ENCODE results near the gene PFKM. TPM values are rescaled to one million over a fixed set of nuclear protein-coding genes. Genes with fewer than 3 reads are reported as not detected.

PFKM gene
- total RNA-seq, 4 donors from 2014 or later, result 55.6 to 71.3 (median 63.4) TPM

DNA sequence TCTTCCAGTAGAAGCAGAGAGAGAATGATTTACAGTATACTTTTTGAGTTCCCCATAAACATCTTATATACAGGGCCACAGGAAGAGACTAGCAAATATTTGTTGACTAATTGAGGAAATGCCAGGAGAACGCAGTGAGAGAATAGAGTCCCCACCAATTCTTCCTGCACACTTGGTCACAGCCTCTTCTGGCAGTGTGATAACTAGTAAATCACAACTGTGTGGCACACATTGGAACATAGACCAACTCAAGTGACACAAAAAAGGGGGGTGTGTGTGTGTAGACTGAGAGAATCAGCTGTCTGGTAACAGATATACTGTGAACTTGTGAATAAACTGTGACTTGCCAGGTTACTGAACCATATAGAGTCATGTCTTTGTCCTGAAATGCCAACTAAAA is 10.2 kb downstream of the PFKM start:
- Histone ChIP-seq H3K9me3 (no peaks in the 10 kb centered on the region), H3K4me3 (no peak overlapping the region), H3K27ac (replicated peaks in 1 of 4) (no peak overlapping the region), H3K4me1 (peaks cover 0 to 21% (median 10%) of the 10 kb centered on the region in 4 donors), H3K36me3 (peaks cover 27 to 95% (median 70%) of the 10 kb centered on the region in 4 donors), H3K27me3 (no peaks in the 10 kb centered on the region)
- DNase-seq (ENCODE audit: extremely low spot score), result no peak
- WGBS, result 78% methylated on average over 1 of the region's 1 CpG
- intact Hi-C loops (cut with DNase I), result no loop called here
- TF ChIP-seq, protein P1, sequence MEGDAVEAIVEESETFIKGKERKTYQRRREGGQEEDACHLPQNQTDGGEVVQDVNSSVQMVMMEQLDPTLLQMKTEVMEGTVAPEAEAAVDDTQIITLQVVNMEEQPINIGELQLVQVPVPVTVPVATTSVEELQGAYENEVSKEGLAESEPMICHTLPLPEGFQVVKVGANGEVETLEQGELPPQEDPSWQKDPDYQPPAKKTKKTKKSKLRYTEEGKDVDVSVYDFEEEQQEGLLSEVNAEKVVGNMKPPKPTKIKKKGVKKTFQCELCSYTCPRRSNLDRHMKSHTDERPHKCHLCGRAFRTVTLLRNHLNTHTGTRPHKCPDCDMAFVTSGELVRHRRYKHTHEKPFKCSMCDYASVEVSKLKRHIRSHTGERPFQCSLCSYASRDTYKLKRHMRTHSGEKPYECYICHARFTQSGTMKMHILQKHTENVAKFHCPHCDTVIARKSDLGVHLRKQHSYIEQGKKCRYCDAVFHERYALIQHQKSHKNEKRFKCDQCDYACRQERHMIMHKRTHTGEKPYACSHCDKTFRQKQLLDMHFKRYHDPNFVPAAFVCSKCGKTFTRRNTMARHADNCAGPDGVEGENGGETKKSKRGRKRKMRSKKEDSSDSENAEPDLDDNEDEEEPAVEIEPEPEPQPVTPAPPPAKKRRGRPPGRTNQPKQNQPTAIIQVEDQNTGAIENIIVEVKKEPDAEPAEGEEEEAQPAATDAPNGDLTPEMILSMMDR (IDR thresholded peaks at IDR 0.05), result no peak
- TF ChIP-seq POLR2A (IDR thresholded peaks at IDR 0.05; ENCODE audit: low read depth) (no peak), EP300 (IDR thresholded peaks at IDR 0.05) (no peak), POLR2AphosphoS5 (IDR thresholded peaks at IDR 0.05) (no peak)

DNA sequence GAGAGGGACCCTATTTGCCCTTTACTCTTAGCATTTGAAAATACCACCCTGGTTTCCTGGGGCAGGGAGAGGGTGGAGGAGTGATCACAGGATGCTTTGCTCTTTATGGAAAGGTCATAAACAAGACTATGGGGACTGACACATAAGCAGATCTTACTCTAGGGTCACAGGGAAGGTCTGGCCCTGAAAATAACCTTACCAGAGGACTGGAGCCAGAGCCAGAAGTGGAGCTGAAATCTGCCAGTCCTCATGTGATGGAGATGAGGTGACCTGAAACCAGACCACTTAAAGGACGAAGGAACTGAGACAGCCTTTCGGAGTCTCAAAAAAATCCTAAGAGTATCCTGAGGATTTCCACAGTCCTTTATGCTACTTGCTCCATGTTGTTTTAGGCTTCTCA is 12.4 kb downstream of the PFKM start:
- WGBS, result 93% methylated on average over 2 of the region's 2 CpGs
- Histone ChIP-seq H3K4me3 (no peak overlapping the region), H3K27ac (replicated peaks in 1 of 4) (no peak overlapping the region), H3K9me3 (no peaks in the 10 kb centered on the region), H3K4me1 (peaks cover 0 to 19% (median 2%) of the 10 kb centered on the region in 4 donors), H3K27me3 (no peaks in the 10 kb centered on the region), H3K36me3 (peaks cover 38 to 94% (median 81%) of the 10 kb centered on the region in 4 donors)
- TF ChIP-seq EP300 (IDR thresholded peaks at IDR 0.05) (no peak), POLR2A (IDR thresholded peaks at IDR 0.05; ENCODE audit: low read depth) (no peak), POLR2AphosphoS5 (IDR thresholded peaks at IDR 0.05) (no peak)
- TF ChIP-seq, protein P1 (IDR thresholded peaks at IDR 0.05), result no peak
- intact Hi-C loops (cut with DNase I), result no loop called here
- DNase-seq (ENCODE audit: extremely low spot score), result no peak

DNA sequence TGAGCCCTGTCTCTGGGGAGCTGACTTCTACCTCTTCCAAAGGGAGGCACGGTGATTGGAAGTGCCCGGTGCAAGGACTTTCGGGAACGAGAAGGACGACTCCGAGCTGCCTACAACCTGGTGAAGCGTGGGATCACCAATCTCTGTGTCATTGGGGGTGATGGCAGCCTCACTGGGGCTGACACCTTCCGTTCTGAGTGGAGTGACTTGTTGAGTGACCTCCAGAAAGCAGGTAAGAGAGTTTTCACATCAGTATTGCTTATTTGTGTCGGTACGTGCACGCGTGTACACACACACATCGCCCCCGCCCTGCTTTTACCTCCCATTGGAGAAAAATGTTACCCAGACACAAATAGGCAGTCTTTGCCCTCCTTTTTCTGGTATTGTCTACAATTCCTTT is 13.7 kb downstream of the PFKM start:
- no peak overlapping the region for H3K27ac ChIP-seq (replicated peaks in 1 of 4)
- TF ChIP-seq, protein P1 (IDR thresholded peaks at IDR 0.05), result no peak
- TF ChIP-seq POLR2A (IDR thresholded peaks at IDR 0.05; ENCODE audit: low read depth), result no peak
- TF ChIP-seq EP300 (IDR thresholded peaks at IDR 0.05), result no peak
- TF ChIP-seq POLR2AphosphoS5 (IDR thresholded peaks at IDR 0.05), result no peak
- no peaks in the 10 kb centered on the region for H3K27me3 ChIP-seq
- DNase-seq (ENCODE audit: extremely low spot score), result no peak
- no peak overlapping the region for H3K4me3 ChIP-seq
- peaks cover 0 to 6% (median 0%) of the 10 kb centered on the region in 4 donors for H3K4me1 ChIP-seq
- H3K9me3 ChIP-seq, result no peaks in the 10 kb centered on the region
- 90% methylated on average over 14 of the region's 14 CpGs for WGBS
- intact Hi-C loops (cut with DNase I), result no loop called here
- peaks cover 43 to 96% (median 83%) of the 10 kb centered on the region in 4 donors for H3K36me3 ChIP-seq

DNA sequence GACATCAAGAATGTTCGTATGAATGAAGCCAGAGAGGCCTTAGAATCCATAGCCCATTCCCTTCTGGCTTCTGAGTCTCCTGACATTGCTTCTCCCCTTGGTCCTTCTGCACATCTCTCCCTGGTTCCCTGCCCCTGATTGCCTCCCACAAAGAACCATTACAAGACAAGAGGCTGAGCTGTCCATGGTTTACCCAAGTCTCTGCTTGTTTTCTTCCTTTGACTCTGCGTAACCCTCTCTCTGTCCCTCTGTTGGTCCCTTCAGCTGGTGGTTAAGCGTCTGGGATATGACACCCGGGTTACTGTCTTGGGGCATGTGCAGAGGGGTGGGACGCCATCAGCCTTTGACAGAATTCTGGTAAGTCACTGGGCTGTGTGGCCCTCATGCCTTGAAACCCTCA is 15.9 kb downstream of the PFKM start:
- TF ChIP-seq EP300 (IDR thresholded peaks at IDR 0.05), result no peak
- no peak for TF ChIP-seq POLR2AphosphoS5 (IDR thresholded peaks at IDR 0.05)
- TF ChIP-seq POLR2A (IDR thresholded peaks at IDR 0.05; ENCODE audit: low read depth), result no peak
- TF ChIP-seq, protein P1 (IDR thresholded peaks at IDR 0.05), result no peak
- Histone ChIP-seq H3K4me3 (no peak overlapping the region), H3K9me3 (no peaks in the 10 kb centered on the region), H3K27me3 (no peaks in the 10 kb centered on the region), H3K27ac (replicated peaks in 1 of 4) (no peak overlapping the region), H3K36me3 (peaks cover 52 to 100% (median 93%) of the 10 kb centered on the region in 4 donors), H3K4me1 (peaks cover 0 to 6% (median 0%) of the 10 kb centered on the region in 4 donors)
- WGBS, result 95% methylated on average over 5 of the region's 5 CpGs
- intact Hi-C loops (cut with DNase I), result no loop called here
- no peak for DNase-seq (ENCODE audit: extremely low spot score)
